ENCODE results near the gene COL28A1. TPM values are rescaled to one million over a fixed set of nuclear protein-coding genes. Genes with fewer than 3 reads are reported as not detected.

COL28A1 gene
- total and polyA plus RNA-seq, 12 donors, result 0.66 to 16.0 (median 2.8) TPM

- intact Hi-C loops (cut with DNase I), result no loop called here
- Histone ChIP-seq H3K36me3 (replicated peaks in 1 of 2) (no peaks in the 10 kb centered on the region), H3K27me3 (no peaks in the 10 kb centered on the region), H3K27ac (no peak overlapping the region), H3K4me1 (replicated peaks in 1 of 2) (no peaks in the 10 kb centered on the region), H3K4me3 (no peak overlapping the region), H3K9me3 (replicated peaks in 1 of 3) (no peaks in the 10 kb centered on the region)
- TF ChIP-seq CTCF (IDR thresholded peaks at IDR 0.05) (no peak), POLR2A (IDR thresholded peaks at IDR 0.05) (no peak)
- DNase-seq, result no peak
- 73 to 93% (median 81%) methylated on average over 4 of the region's 4 CpGs for WGBS, 4 donors
These were observed 6.3 kb downstream of the COL28A1 start for GRCh38 chr7:7529328-7529727.

GRCh38 chr7:7527047-7527446 is 8.6 kb downstream of the COL28A1 start:
- TF ChIP-seq CTCF (IDR thresholded peaks at IDR 0.05), result no peak
- no peak for TF ChIP-seq POLR2A (IDR thresholded peaks at IDR 0.05)
- Histone ChIP-seq H3K9me3 (replicated peaks in 1 of 3) (no peaks in the 10 kb centered on the region), H3K27ac (no peak overlapping the region), H3K36me3 (replicated peaks in 1 of 2) (no peaks in the 10 kb centered on the region), H3K27me3 (no peaks in the 10 kb centered on the region), H3K4me3 (no peak overlapping the region), H3K4me1 (replicated peaks in 1 of 2) (no peaks in the 10 kb centered on the region)
- DNase-seq, result no peak
- intact Hi-C loops (cut with DNase I), result no loop called here
- 85 to 96% (median 91%) methylated on average over 3 of the region's 3 CpGs for WGBS, 4 donors

GRCh38 chr7:7526006-7526405 is 9.7 kb downstream of the COL28A1 start:
- TF ChIP-seq CTCF (IDR thresholded peaks at IDR 0.05), result no peak
- TF ChIP-seq POLR2A (IDR thresholded peaks at IDR 0.05), result no peak
- intact Hi-C loops (cut with DNase I), result no loop called here
- H3K4me3 ChIP-seq, result no peak overlapping the region
- no peak overlapping the region for H3K27ac ChIP-seq
- WGBS, 4 donors, result 88 to 98% (median 92%) methylated on average over 2 of the region's 2 CpGs
- no peaks in the 10 kb centered on the region for H3K9me3 ChIP-seq (replicated peaks in 1 of 3)
- H3K27me3 ChIP-seq, result no peaks in the 10 kb centered on the region
- no peaks in the 10 kb centered on the region for H3K4me1 ChIP-seq (replicated peaks in 1 of 2)
- no peaks in the 10 kb centered on the region for H3K36me3 ChIP-seq (replicated peaks in 1 of 2)
- no peak for DNase-seq

GRCh38 chr7:7524121-7524520 is 11.6 kb downstream of the COL28A1 start:
- H3K27ac ChIP-seq, result no peak overlapping the region
- no peaks in the 10 kb centered on the region for H3K36me3 ChIP-seq (replicated peaks in 1 of 2)
- intact Hi-C loops (cut with DNase I), result no loop called here
- no peaks in the 10 kb centered on the region for H3K4me1 ChIP-seq (replicated peaks in 1 of 2)
- H3K27me3 ChIP-seq, result no peaks in the 10 kb centered on the region
- DNase-seq, result no peak
- TF ChIP-seq POLR2A (IDR thresholded peaks at IDR 0.05) (no peak), CTCF (IDR thresholded peaks at IDR 0.05) (no peak)
- H3K9me3 ChIP-seq (replicated peaks in 1 of 3), result no peaks in the 10 kb centered on the region
- WGBS, 4 donors, result 81 to 90% (median 83%) methylated on average over 3 of the region's 3 CpGs
- no peak overlapping the region for H3K4me3 ChIP-seq

Measured in adrenal gland (tissue), 12 donors.